HG03571 (cell line): ENCODE data around the gene MEIKIN.
"Not testable (repeated sequence)": the region's sequence is repeated elsewhere in the genome, so short reads cannot be mapped to it uniquely, and the experiment has no call there.

ENCODE experiments used
- ATAC-seq: cut with Tn5 transposase; IDR thresholded peaks from one replicate; pipeline ENCODE4 v1.9.1; 2021; ENCODE audit not compliant: unreplicated experiment

MEIKIN gene

GRCh38 chr5:131913603-131914002, 31.9 kb downstream of the MEIKIN start:
- no peak for ATAC-seq

GRCh38 chr5:131906668-131907067, 38.8 kb downstream of the MEIKIN start:
- ATAC-seq = no peak

GRCh38 chr5:131902266-131902665, 43.2 kb downstream of the MEIKIN start:
- not testable (repeated sequence) for ATAC-seq

- no peak for ATAC-seq
Observed at GRCh38 chr5:131899686-131900085, 45.8 kb downstream of the MEIKIN start.

- ATAC-seq = no peak
Observed at GRCh38 chr5:131883984-131884383, 61.5 kb downstream of the MEIKIN start.

GRCh38 chr5:131879705-131880104, 65.8 kb downstream of the MEIKIN start:
- ATAC-seq = no peak

- no peak for ATAC-seq
Observed at GRCh38 chr5:131877873-131878272, 67.6 kb downstream of the MEIKIN start.

- not testable (repeated sequence) for ATAC-seq
Observed at GRCh38 chr5:131871251-131871650, 74.2 kb downstream of the MEIKIN start.

GRCh38 chr5:131867524-131867923, 77.9 kb downstream of the MEIKIN start:
- ATAC-seq = no peak

- ATAC-seq = no peak
Observed at GRCh38 chr5:131863700-131864099, 81.8 kb downstream of the MEIKIN start.

- ATAC-seq = no peak
Observed at GRCh38 chr5:131857388-131857787, 88.1 kb downstream of the MEIKIN start.

- ATAC-seq = no peak
Observed at GRCh38 chr5:131855452-131855851, 90.0 kb downstream of the MEIKIN start.

- no peak for ATAC-seq
Observed at GRCh38 chr5:131854134-131854533, 91.3 kb downstream of the MEIKIN start.

GRCh38 chr5:131848662-131849061, 96.8 kb downstream of the MEIKIN start:
- no peak for ATAC-seq

GRCh38 chr5:131846536-131846935, 98.9 kb downstream of the MEIKIN start:
- ATAC-seq = no peak

- no peak for ATAC-seq
Observed at GRCh38 chr5:131845828-131846227, 99.6 kb downstream of the MEIKIN start.

- not testable (repeated sequence) for ATAC-seq
Observed at GRCh38 chr5:131842971-131843370, 102.5 kb downstream of the MEIKIN start.

GRCh38 chr5:131832702-131833101, 112.8 kb downstream of the MEIKIN start:
- ATAC-seq = not testable (repeated sequence)

- peak; percentile 81 for ATAC-seq
Observed at GRCh38 chr5:131825404-131826013, 120.0 kb downstream of the MEIKIN start.

- no peak for ATAC-seq
Observed at GRCh38 chr5:131824631-131825030, 120.8 kb downstream of the MEIKIN start.

GRCh38 chr5:131821221-131821620, 124.2 kb downstream of the MEIKIN start:
- ATAC-seq = no peak

- no peak for ATAC-seq
Observed at GRCh38 chr5:131818001-131818724, 127.3 kb downstream of the MEIKIN start.

- no peak for ATAC-seq
Observed at GRCh38 chr5:131814990-131815389, 130.5 kb downstream of the MEIKIN start.
